Left renal cortex interstitium (tissue), 4 donors: Measurements from ENCODE around the gene COL25A1. TPM values are rescaled to one million over a fixed set of nuclear protein-coding genes. Genes with fewer than 3 reads are reported as not detected.
A peak's percentile ranks its signal among the peaks of the same experiment; 100 is the strongest.

Experiments used
- DNase-seq, 4 donors: peaks; one replicate each; pipeline ENCODE4 v3.0.0-alpha.2; 2013; ENCODE audit warnings: low read depth in 4 of 4, low spot score in 2 of 4, missing footprints in 1 of 4
- polyA plus RNA-seq, 4 donors: library from polyadenylated mRNA; unstranded; fragments of 120-200 nt; gene quantifications; one replicate each; pipeline ENCODE4 v1.2.1, GENCODE V29; 2013; ENCODE audit not compliant: insufficient read length in 4 of 4

Gene COL25A1
- polyA plus RNA-seq, 4 donors, result 14.9 to 23.1 (median 18.8) TPM

GRCh38 chr4:108933046-108933445, 369.4 kb downstream of the COL25A1 start:
- DNase-seq, result no peak

GRCh38 chr4:108931926-108932325, 370.5 kb downstream of the COL25A1 start:
- DNase-seq, result no peak

- no peak for DNase-seq
These were observed 372.3 kb downstream of the COL25A1 start for GRCh38 chr4:108930186-108930585.

GRCh38 chr4:108926781-108927180, 375.7 kb downstream of the COL25A1 start:
- DNase-seq, result no peak

GRCh38 chr4:108926061-108926460, 376.4 kb downstream of the COL25A1 start:
- DNase-seq, result no peak

GRCh38 chr4:108922191-108922590, 380.3 kb downstream of the COL25A1 start:
- no peak for DNase-seq

- no peak for DNase-seq
These were observed 381.9 kb downstream of the COL25A1 start for GRCh38 chr4:108920395-108921087.

GRCh38 chr4:108919226-108919893, 383.1 kb downstream of the COL25A1 start:
- DNase-seq, result no peak

- no peak for DNase-seq
These were observed 385.2 kb downstream of the COL25A1 start for GRCh38 chr4:108917255-108917654.

- DNase-seq, result no peak
These were observed 385.8 kb downstream of the COL25A1 start for GRCh38 chr4:108916638-108917037.

- DNase-seq, result no peak
These were observed 395.5 kb downstream of the COL25A1 start for GRCh38 chr4:108906866-108907367.

- no peak for DNase-seq
These were observed 396.5 kb downstream of the COL25A1 start for GRCh38 chr4:108906006-108906405.

- DNase-seq, result no peak
These were observed 398.8 kb downstream of the COL25A1 start for GRCh38 chr4:108903464-108904221.

- DNase-seq, result no peak
These were observed 399.7 kb downstream of the COL25A1 start for GRCh38 chr4:108902769-108903168.

- no peak for DNase-seq
These were observed 401.2 kb downstream of the COL25A1 start for GRCh38 chr4:108901291-108901690.

GRCh38 chr4:108900018-108900580, 402.4 kb downstream of the COL25A1 start:
- no peak for DNase-seq

- no peak for DNase-seq
These were observed 409.0 kb downstream of the COL25A1 start for GRCh38 chr4:108893468-108893867.

- no peak for DNase-seq
These were observed 410.4 kb downstream of the COL25A1 start for GRCh38 chr4:108891896-108892590.

- DNase-seq, result peak in 1 of 4 donors; percentile 9
These were observed 412.0 kb downstream of the COL25A1 start for GRCh38 chr4:108890484-108890881.

GRCh38 chr4:108889696-108890483, 412.6 kb downstream of the COL25A1 start:
- peak; percentile 15 to 38 (median 24) for DNase-seq
